Neutrophil (primary cell): ENCODE results near the gene HNRNPUL2.

Experiments used
- H3K27ac ChIP-seq: fragments of 200-600 bp; sonication (generic); 2 replicates; pipeline ENCODE4 v1.5.1; 2016; ENCODE audit warnings: mild to moderate bottlenecking, moderate library complexity
- H3K27me3 ChIP-seq: fragments of 200-600 bp; sonication (generic); 2 replicates; pipeline ENCODE4 v1.6.0; 2016; ENCODE audit warnings: mild to moderate bottlenecking
- H3K36me3 ChIP-seq: fragments of 200-600 bp; sonication (generic); 2 replicates; pipeline ENCODE4 v1.5.1; 2017
- H3K4me1 ChIP-seq, 2 experiments: fragments of 200-600 bp in 1 of 2; sonication (generic) in 1 of 2; 1 replicate in 1 of 2; 2 replicates in 1 of 2; pipeline versions ENCODE4 v1.5.1 to v1.6.1; 2013 to 2016; ENCODE audit warnings: low read depth in 1 of 2, low read length in 1 of 2, mild to moderate bottlenecking in 1 of 2, moderate library complexity in 1 of 2; ENCODE audit not compliant: control insufficient read depth in 1 of 2, insufficient read depth in 1 of 2
- H3K4me3 ChIP-seq, 2 experiments: fragments of 200-600 bp in 1 of 2; sonication (generic) in 1 of 2; 1 replicate in 1 of 2; 2 replicates in 1 of 2; pipeline ENCODE4 v1.5.1; 2013 to 2016; ENCODE audit warnings: low read depth in 1 of 2, low read length in 1 of 2, mild to moderate bottlenecking in 1 of 2, moderate library complexity in 1 of 2
- H3K9me3 ChIP-seq: fragments of 200-600 bp; sonication (generic); 2 replicates; pipeline ENCODE4 v1.5.1; 2016
- TF ChIP-seq, protein P1 (sequence below): fragments of 200-600 bp; sonication (generic); IDR thresholded peaks from 2 replicates; pipeline ENCODE4 v1.5.1; 2016; ENCODE audit warnings: antibody characterized with exemption

HNRNPUL2 gene

DNA sequence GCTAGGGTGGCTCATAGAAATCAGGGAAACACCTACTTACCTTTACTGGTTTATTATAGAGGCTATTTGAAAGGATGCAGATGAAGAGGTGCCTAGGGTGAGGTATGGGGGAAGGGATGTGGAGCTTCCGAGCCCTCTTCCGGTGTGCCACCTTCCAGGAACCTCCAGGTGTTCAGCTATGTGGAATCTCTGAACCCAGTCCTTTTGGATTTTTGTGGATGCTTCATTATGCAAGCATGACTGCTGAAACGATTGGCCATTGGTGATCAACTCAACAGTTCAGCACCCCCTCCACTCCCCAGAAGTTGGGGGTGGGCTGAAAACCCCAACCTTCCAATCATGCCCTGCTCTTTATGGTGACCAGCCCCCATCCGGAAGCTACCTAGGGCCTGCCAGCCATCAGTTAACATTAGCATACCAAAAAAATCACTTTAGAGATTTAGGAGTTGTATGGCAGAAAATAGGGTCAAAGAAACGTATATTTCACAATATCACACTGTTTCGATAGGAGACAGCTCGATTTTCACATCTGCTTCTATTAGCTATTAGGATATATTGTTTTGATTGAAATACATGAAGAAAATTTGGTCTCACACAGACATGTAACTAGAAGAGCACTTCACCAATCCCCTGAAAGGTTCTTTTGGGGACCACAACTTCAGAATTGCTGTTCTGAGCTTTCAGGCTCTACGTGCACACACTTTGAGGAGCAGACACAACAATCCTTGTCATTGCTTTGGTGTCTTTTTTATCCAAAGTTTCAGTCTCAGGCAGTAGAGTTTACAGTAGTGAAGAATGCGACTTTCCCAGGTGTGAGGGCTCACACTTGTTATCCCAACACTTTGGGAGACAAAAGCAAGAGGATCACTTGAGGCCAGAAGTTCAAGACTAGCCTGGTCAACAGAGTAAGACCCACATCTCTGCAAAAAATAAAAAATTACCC, 30.9 kb upstream of the HNRNPUL2 start:
- H3K27me3 ChIP-seq: no peaks in the 10 kb centered on the region
- TF ChIP-seq, protein P1, sequence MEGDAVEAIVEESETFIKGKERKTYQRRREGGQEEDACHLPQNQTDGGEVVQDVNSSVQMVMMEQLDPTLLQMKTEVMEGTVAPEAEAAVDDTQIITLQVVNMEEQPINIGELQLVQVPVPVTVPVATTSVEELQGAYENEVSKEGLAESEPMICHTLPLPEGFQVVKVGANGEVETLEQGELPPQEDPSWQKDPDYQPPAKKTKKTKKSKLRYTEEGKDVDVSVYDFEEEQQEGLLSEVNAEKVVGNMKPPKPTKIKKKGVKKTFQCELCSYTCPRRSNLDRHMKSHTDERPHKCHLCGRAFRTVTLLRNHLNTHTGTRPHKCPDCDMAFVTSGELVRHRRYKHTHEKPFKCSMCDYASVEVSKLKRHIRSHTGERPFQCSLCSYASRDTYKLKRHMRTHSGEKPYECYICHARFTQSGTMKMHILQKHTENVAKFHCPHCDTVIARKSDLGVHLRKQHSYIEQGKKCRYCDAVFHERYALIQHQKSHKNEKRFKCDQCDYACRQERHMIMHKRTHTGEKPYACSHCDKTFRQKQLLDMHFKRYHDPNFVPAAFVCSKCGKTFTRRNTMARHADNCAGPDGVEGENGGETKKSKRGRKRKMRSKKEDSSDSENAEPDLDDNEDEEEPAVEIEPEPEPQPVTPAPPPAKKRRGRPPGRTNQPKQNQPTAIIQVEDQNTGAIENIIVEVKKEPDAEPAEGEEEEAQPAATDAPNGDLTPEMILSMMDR: no peak
- no peak overlapping the region for H3K27ac ChIP-seq
- no peak overlapping the region for H3K4me3 ChIP-seq
- H3K9me3 ChIP-seq: no peaks in the 10 kb centered on the region
- peaks cover 29 to 30% of the 10 kb centered on the region in 2 experiments for H3K4me1 ChIP-seq
- H3K36me3 ChIP-seq: no peaks in the 10 kb centered on the region

DNA sequence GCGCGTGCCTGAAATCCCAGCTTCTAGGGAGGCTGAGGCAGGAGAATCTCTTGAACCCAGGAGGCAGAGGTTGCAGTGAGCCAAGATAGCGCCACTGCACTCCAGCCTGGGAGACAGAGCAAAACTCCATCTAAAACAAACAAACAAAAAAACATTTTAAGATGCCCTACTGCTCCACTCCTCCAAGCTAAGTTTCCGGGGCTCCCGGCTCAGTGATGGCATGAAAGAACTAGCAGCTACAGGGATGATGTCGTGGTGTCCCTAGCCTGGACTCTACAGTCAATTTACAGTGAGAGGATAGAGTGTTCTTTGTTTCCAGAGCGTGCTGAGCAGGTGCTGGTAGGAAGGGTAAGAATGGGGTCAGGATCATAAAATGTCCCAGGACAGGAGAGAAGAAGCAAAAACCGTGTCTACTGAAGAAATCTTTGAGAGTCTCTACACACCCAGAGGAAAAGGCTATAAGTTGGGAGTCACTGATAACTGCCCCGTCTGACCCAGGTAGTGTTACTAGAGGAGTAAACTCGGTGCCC, 27.9 kb upstream of the HNRNPUL2 start:
- no peaks in the 10 kb centered on the region for H3K9me3 ChIP-seq
- no peak overlapping the region for H3K27ac ChIP-seq
- no peaks in the 10 kb centered on the region for H3K27me3 ChIP-seq
- peaks cover 14 to 18% of the 10 kb centered on the region in 2 experiments for H3K4me1 ChIP-seq
- TF ChIP-seq, protein P1: no peak
- H3K36me3 ChIP-seq: no peaks in the 10 kb centered on the region
- peak overlapping the region in 1 of 2 experiments; percentile 92 for H3K4me3 ChIP-seq

DNA sequence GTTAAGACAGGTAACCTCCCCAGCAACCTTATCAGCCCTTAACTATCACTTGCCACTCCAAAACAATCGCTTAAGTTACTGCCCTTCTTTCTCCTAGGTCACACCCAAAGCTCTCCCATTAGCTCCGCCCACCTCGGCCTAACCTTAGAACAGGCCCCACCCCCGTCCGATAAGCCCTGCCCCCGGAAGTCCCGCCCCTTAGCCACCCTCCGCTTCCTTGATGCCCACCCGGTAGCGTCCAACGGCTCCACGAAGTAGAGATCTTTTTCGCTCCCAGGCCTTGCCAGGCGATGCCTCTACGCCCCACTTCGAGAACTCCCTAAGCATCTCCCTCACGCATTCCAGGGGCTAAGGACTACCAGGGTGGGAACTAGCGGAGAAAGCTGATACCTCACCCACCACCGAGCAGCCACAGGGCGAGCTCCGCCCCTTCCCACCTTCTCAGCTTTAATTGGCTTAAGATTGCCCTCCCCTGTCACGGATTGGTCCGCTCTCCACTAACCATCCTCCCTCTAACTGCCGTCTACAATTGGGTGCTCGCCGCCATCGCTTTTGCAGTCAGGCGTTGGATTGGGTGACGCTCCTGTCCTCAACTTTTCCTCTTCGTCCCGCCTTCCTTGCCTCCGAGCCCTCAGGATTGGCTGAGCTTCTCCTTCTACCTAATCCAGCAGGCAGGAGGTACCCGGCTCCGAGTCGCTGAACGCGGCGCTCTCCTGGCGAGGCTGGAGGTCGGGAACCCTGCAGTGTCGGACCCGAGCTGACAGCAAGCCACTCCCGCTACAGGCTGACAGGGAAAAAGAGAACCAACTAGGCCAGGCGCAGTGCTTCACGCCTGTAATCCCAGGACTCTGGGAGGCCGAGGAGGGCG, 26.7 kb upstream of the HNRNPUL2 start, which contains the start of gene ZBTB3:
Gene ZBTB3 (minus strand): TSS at position 425 of the 868 bp plus-strand sequence. CDS start 496 bp downstream, outside the sequence.
- Histone ChIP-seq H3K36me3 (no peaks in the 10 kb centered on the region), H3K27ac (peak within 1 kb of the TSS; percentile 91), H3K27me3 (no peaks in the 10 kb centered on the region), H3K4me3 (peak within 1 kb of the TSS; percentile 79 to 92), H3K9me3 (no peaks in the 10 kb centered on the region), H3K4me1 (peaks cover 14 to 18% of the 10 kb centered on the region in 2 experiments)
- TF ChIP-seq, protein P1: peak; percentile 81

DNA sequence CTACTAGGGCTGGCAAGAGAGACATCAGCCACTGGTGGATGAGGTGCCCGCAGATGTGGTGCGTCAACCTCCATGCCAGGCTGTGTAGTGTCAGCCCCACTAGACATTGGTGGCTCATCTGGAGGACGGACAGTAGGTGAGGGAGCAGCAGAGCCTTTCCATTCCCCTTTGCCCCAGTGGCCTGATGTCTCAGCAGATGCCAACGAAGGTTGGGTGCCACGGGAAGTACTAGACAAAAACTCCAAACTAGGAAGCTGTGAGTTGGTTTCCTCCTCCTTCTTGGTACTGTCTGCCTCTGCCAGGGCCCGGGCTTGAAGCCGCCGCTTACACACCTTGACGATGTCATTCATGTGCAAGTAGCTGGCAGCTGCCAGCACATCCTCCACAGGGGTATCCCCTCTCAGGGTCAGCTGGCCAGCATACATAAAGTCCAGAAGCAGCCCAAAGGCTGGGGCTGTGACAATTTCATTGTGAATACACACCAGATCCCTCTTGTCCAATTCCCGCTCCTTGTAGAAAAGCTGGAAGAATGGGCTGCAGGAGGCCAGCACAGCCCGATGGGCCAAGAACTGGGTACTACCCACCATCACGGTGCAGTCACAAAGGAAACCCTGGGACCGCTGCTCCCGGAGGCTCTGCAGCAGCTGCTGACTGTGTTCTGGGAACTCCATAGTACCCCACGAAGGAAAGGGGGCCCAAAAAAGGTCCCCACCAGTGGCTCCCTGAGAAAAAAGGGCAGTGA, 25.9 kb upstream of the HNRNPUL2 start:
- Histone ChIP-seq H3K27me3 (no peaks in the 10 kb centered on the region), H3K4me1 (peaks cover 14 to 18% of the 10 kb centered on the region in 2 experiments), H3K36me3 (no peaks in the 10 kb centered on the region), H3K27ac (peak overlapping the region; percentile 91), H3K9me3 (no peaks in the 10 kb centered on the region), H3K4me3 (peak overlapping the region; percentile 79 to 92)
- TF ChIP-seq, protein P1: no peak
